Mesenteric fat pad (tissue), 1 donor: ENCODE results near the gene KRT81. TPM values are rescaled to one million over a fixed set of nuclear protein-coding genes. Genes with fewer than 3 reads are reported as not detected.
A peak's percentile ranks its signal among the peaks of the same experiment; 100 is the strongest.

Source experiments
- DNase-seq: peaks from one replicate; pipeline ENCODE4 v3.0.0-alpha.2; 2020; ENCODE audit warnings: low spot score
- total RNA-seq: library from RNA; stranded (reverse); fragmentation: NEBNext Ultra II Directional; extraction: Animal tissue kit (Norgen Biotek cat#: 25700); gene quantifications from one replicate; pipeline ENCODE4 v1.2.1, GENCODE V29; 2021
- donor health status: DM: yes; HTN: yes; CAD: no.

Gene KRT81
- total RNA-seq, 1 donor from 2014 or later, result not detected

- no peak for DNase-seq
Observed at GRCh38 chr12:52255926-52256583, 35.3 kb downstream of the KRT81 start.

- DNase-seq, result no peak
Observed at GRCh38 chr12:52254965-52255751, 36.2 kb downstream of the KRT81 start.

GRCh38 chr12:52254180-52254964 is 37.0 kb downstream of the KRT81 start:
- DNase-seq, result no peak

DNA sequence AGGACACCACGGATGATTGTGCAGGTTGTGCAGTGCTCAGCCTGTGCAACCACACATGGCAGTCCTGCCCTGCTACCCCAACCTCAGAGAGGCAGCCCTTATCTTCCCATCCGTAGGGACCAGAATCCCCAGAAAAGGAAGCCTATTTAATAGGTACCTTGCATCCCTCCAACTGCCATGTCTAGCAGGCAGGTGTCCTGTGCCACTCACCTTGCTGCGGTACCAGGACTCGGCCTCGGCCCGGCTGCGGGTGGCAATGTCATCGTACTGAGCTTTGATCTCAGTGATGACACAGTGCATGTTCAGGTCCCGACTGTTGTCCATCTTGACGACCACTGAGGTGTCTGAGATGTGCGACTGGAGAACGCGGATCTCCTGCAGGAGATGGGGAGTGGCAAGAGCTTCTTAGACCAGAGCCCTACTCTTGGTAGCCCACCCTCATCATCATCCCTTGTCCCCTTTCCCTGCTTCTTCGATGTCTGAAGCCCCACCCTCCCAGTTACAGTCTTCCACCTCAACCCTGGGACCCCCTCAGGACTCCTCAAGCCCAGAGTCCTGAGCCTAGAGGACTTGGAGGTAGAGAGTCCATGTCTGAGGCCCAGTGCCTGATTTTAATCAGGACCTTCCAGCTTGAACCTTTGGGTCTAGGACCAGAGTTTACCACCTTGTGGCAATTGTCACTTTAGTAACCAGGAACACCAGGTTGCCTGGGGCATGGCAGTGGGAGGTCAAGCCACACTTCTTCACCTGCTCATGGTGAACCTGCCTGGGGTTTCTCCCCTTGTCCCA is 37.7 kb downstream of the KRT81 start:
- DNase-seq, result no peak

DNA sequence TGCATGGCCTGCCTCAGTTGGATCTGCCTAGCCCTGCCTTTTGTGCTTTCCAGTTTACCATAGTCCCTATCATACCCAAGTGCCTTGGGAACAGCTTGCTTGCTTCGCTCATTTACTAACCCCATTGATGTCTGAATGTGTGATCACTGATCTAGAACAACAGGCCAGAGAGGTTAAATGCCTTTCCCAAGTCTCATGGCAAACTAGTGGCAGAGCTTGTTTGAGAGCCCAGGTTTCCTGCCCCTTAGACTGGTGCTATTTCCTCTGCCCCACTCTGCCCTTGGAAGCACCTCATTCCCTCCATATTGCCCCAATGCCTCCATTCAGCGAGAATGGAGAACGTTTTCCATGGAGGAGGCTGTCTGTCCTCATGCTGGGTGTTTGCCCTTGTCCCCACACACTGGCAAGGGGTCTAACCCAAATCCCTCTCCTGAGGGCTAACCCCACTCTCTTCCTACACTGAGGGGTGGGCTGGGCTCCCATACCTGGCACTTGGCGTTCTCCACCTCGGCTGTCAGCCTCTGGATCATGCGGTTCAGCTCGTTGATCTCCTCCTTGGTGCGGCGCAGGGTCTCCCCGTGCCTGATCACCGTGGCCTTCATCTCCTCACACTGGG is 38.5 kb downstream of the KRT81 start:
- no peak for DNase-seq

DNA sequence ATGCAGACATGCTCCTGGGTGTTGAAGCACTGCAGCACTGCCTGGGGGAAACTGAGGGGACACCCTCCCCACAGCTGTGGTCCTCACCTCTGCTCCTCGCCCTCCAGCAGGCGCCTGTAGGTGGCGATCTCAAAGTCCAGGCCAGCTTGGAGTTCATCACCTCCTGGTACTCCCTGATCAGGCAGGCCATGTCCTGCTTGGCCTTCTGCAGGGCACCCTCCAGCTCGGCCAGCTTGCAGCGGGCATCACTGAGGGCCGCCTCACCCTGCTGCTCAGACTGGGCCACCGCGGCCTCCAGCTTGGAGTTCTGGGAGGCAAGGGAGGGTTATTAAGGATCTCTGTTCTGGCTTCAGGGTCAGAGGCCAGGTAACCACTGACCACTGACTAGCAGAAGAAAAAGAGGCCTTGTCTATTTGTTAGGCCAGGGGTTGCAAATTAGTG is 39.1 kb downstream of the KRT81 start:
- DNase-seq, result peak; percentile 77

DNA sequence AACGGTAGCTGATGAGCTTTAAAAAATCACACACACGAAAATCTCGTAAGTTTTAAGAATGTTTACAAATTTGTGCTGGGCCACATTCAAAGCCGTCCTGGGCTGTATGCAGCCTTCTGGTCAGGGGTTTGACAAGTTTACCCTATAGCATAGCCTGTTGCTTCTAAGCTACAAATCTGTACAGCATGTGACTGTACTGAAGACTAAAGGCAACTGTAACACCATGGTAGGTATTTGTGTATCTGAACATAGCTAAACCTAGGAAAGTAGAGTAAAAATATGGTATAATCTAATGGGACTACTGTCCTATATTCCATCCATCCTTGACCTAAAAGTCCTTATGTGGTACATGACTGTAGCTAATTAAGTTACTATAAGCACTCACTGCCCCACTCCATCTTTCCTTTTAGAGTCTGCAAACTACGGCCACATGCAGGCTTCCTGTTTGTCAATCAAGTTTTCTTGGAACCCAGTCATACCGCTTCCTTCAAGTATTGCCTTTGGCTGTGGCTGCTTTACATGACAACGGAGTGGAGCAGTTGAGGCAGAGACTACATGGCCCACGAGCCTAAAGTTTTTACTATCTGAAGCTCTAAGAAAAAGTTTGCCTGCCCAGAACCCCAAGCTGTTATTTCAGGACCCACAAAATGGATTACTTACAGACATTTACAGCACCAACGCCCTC is 39.8 kb downstream of the KRT81 start:
- peak; percentile 20 for DNase-seq

DNA sequence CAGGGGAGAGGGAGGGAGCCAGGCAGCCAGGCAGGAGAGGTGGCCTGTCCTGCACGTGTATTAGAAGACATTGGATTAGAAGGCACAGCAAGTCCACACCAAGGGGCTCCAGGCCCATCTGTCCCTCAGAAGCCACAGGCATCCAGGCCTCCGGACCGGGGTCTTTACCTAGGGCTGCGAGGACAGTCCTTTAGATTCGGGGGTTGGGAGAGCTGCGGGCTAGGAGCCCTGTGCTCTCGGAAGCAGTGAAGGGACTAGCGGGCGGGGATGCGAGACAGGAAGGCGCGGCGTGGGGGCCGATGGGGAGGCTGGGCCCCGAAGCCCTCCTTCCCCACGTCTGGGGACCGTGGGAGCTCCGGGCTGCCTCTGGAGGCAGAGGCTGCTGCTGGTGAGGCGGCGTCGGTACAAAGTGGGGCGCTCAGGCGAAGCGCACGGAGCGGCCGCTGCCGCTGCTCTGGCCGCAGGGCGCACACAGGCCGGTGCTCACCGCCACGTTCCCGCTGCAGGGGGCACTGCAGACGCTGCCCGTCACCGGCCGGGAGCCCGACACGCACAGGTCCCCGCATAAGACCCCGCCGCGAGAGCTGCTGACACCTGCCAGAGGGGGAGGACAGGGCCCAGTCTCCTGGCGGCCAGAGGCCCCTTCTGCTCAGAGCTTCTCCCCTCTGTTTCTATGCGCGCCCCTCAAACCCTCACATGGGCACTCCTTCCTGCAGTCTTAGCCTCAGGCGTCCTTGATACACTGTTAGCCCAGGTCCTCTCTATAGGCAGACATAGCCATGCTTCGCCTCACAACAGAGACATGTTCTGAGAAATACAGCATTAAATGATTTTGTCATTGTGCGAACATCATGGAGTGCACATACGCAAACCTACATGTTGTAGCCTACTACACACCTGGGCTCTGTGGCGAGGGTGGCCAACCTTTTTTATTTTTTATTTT is 41.0 kb downstream of the KRT81 start:
- DNase-seq, result peak; percentile 75

- DNase-seq, result peak; percentile 67
Observed at GRCh38 chr12:52249511-52250047, 41.8 kb downstream of the KRT81 start.

- peak; percentile 86 for DNase-seq
Observed at GRCh38 chr12:52248541-52249461, 42.5 kb downstream of the KRT81 start.

DNA sequence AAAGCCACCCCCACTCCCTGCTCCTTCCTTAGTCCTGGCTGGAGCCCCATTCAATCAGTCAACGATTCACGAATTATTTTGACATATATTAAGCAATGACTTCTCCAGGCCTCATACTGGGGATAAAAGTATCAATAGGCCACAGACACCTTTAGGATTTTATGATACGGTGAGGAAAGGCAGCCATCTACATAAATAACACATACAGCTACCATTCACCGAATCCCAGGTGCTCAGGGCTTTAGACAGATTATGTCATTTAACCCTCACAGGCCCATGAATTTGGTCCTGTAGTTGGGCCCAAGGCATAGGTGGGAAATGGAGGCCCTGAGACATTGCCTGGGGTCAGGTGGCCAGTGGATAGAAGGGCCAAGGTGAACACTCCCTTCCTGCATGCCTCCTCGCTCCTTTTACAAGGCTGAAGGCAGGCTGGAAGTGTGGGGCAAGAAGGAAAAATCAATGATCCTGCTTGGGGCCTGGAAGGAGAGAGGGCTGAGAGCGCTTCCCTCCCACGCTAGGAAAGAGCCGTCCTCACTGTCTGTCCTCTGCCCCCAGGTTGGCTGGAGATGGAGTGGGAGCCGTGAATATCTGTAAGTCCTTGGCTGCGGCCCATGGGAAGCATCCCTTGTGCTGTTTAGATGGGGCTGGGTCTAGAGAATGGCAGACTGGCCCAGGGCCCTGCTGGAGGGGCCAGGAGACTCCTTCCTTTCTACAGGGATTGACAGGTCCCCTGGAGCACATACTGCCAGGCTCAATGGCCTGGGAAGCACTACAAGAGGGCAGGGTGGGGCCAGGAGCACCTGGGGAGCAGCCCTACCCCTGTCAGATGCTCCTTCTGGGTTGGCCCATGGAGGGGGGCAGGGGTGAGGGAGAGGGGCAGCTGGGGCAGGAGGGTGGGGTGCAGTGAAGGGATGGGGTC is 43.5 kb downstream of the KRT81 start:
- peak; percentile 64 for DNase-seq

DNA sequence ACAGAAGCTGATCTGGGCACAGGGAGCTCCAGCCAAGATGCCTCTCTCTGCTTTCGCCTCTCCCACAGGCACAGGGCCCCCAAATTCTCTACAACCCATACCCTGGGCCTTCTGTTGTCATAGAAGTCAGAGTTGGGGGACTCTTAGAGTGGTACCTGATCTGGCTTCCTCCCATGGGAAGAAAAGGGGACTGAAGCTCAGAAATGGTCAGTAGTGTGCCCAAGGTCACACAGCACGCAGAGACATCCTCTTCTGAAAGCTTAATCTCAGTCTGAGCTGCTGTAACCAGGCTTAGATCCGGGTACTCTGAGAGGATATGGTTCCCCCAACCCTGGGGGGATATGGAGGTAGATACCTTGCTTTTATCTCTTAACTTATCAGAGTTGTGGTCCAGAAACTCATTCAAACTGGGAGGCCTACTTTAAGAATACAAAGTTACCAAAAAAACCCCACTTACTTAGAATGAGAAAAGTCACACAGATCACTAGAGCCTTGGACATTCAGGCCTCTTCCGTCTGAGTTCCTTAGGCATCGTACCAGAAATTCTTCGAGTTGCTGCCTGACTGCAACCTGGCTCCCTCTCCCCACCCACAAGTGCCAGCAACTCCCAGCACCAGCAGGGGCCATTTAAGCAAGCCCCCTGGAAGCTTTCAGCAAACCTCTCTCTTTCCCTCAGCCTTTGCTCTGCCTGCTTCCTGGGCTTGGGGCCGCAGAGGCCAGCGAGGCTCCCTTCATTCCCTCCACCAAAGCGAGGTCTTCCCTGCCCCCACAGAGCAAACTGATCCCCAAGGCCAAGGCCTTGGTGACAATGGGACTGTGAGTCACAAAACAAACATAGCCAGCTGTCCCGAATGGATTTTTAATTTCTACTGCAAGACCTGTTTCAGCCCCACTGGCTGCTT is 44.4 kb downstream of the KRT81 start:
- peak; percentile 72 for DNase-seq

DNA sequence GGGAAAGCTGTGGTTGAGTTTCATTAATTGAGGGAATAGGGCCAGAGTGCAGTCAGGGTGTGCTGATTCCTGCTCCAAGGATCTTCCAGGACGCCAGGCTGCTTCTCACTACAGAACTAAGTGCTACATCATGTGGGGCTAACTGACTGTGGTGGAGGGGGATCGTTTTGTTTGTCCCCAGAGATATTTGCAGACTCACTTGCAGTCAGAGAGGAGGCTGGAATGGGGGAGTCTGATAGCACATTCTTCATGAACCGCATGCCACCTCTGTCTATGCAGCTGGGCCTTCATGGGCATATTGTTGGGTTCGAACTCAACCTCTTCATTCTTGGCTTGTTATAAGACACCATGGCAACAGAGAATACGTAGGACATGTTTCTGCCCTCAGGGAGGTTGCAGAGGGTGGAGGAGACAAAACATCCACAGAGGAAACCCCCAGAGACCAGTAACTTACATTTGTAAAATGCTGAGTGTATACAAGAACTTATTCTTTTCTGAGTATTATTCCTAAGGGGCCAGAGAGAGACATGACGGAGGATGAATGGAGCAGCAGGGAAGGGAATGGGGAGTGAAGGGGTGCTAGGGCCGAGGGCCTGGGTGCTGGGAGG is 45.3 kb downstream of the KRT81 start:
- peak; percentile 33 for DNase-seq

GRCh38 chr12:52245259-52245961 is 45.9 kb downstream of the KRT81 start:
- DNase-seq, result peak; percentile 82
